ENCODE data around the gene C17orf78.

- TF ChIP-seq CTCF (conservative IDR thresholded peaks at IDR 0.05 in 1 of 2, IDR thresholded peaks at IDR 0.05 in 1 of 2; ENCODE audit: extremely low read depth in 1 of 2, insufficient read depth in 1 of 2, low read depth in 1 of 2, low read length in 2 of 2) (no peak), EZH2 (IDR thresholded peaks at IDR 0.05; ENCODE audit: borderline replicate concordance, low read length) (no peak)
Observed at GRCh38 chr17:37388266-37388665, 12.5 kb downstream of the C17orf78 start.

All from mammary epithelial cell (primary cell).